ENCODE results near the gene PRDM12.

- TF ChIP-seq POLR2AphosphoS5 (IDR thresholded peaks at IDR 0.05) (no peak), CTCF (IDR thresholded peaks at IDR 0.05) (no peak), POLR2A (IDR thresholded peaks at IDR 0.05) (no peak)
Observed at GRCh38 chr9:130715270-130715669, 50.9 kb downstream of the PRDM12 start.

Measured in breast epithelium (tissue), 3 donors.